ENCODE results near the gene BCAS4.
"Not testable (repeated sequence)": the region's sequence is repeated elsewhere in the genome, so short reads cannot be mapped to it uniquely, and the experiment has no call there.

BCAS4 gene

GRCh38 chr20:50771419-50772080, 23.3 kb upstream of the BCAS4 start:
- not testable (repeated sequence) for DNase-seq

GRCh38 chr20:50772420-50773185, 22.3 kb upstream of the BCAS4 start:
- DNase-seq = no peak

GRCh38 chr20:50774515-50774914, 20.3 kb upstream of the BCAS4 start:
- no peak for DNase-seq

- no peak for DNase-seq
Measured at GRCh38 chr20:50776122-50776817, 18.6 kb upstream of the BCAS4 start.

- no peak for DNase-seq
Measured at GRCh38 chr20:50777373-50777772, 17.5 kb upstream of the BCAS4 start.

- not testable (repeated sequence) for DNase-seq
Measured at GRCh38 chr20:50778994-50779393, 15.9 kb upstream of the BCAS4 start.

GRCh38 chr20:50783390-50783789, 11.5 kb upstream of the BCAS4 start:
- DNase-seq = no peak

GRCh38 chr20:50783903-50784302, 11.0 kb upstream of the BCAS4 start:
- DNase-seq = no peak

- DNase-seq = no peak
Measured at GRCh38 chr20:50784464-50784863, 10.4 kb upstream of the BCAS4 start.

- no peak for DNase-seq
Measured at GRCh38 chr20:50786703-50787102, 8.2 kb upstream of the BCAS4 start.

- no peak for DNase-seq
Measured at GRCh38 chr20:50787181-50787580, 7.7 kb upstream of the BCAS4 start.

- peak; percentile 41 for DNase-seq
Measured at GRCh38 chr20:50788045-50788991, 6.5 kb upstream of the BCAS4 start.

- no peak for DNase-seq
Measured at GRCh38 chr20:50789968-50790650, 4.8 kb upstream of the BCAS4 start.

- DNase-seq = peak; percentile 84
Measured at GRCh38 chr20:50790651-50791277, 4.1 kb upstream of the BCAS4 start.

- DNase-seq = no peak
Measured at GRCh38 chr20:50792708-50793574, 1.9 kb upstream of the BCAS4 start.

GRCh38 chr20:50793575-50794016, 1.3 kb upstream of the BCAS4 start:
- peak; percentile 26 for DNase-seq

- no peak for DNase-seq
Measured at GRCh38 chr20:50794181-50794845, 548 bp upstream of the BCAS4 start.

- DNase-seq = no peak
Measured at GRCh38 chr20:50797142-50797541, 2.3 kb downstream of the BCAS4 start.

GRCh38 chr20:50798650-50799049, 3.8 kb downstream of the BCAS4 start:
- DNase-seq = no peak

Measured in NCI-H2171 (cell line).